WTC11 (cell line): ENCODE data around the gene SGSH. TPM values are rescaled to one million over a fixed set of nuclear protein-coding genes. Genes with fewer than 3 reads are reported as not detected.
"Not testable (repeated sequence)": the region's sequence is repeated elsewhere in the genome, so short reads cannot be mapped to it uniquely, and the experiment has no call there.

Experiments used
- ATAC-seq: fragments of 200-7000 bp; cut with Tn5 transposase; 2 replicates; pipeline ENCODE4 v1.10.0; 2021; ENCODE audit warnings: mild to moderate bottlenecking, moderate library complexity
- CTCF ChIA-PET: fragments of 300-600 bp; sonication (Branson Sonifier 250); formaldehyde crosslinking; loops from one replicate; lab custom pipeline; 2021; ENCODE audit warnings: antibody characterized with exemption; lab: Charles Lee
- POLR2A ChIA-PET: fragments of 350-600 bp; sonication (Branson Sonifier 250); formaldehyde crosslinking; loops from one replicate; lab custom pipeline; 2021; ENCODE audit warnings: antibody characterized with exemption; lab: Charles Lee
- DNase-seq: peaks from one replicate; pipeline ENCODE4 v3.0.0; 2021; ENCODE audit warnings: low spot score
- H3K27ac Mint-ChIP-seq: 2 replicates; pipeline ENCODE4 v1.8.0; 2021; ENCODE audit warnings: mixed read lengths
- H3K27me3 Mint-ChIP-seq: 2 replicates; pipeline ENCODE4 v1.8.0; 2021; ENCODE audit warnings: low read depth, mild to moderate bottlenecking, moderate library complexity, mixed read lengths
- H3K36me3 Mint-ChIP-seq: 2 replicates; pipeline ENCODE4 v1.8.0; 2021; ENCODE audit warnings: mixed read lengths
- H3K4me1 Mint-ChIP-seq: 2 replicates; pipeline ENCODE4 v1.8.0; 2022; ENCODE audit warnings: mixed read lengths
- H3K4me3 Mint-ChIP-seq: 2 replicates; pipeline ENCODE4 v1.8.0; 2021; ENCODE audit warnings: mild to moderate bottlenecking, moderate library complexity, mixed read lengths
- H3K9me3 Mint-ChIP-seq: 2 replicates; pipeline ENCODE4 v1.8.0; 2021; ENCODE audit warnings: mixed read lengths
- ATF1 ChIP-seq: sonication (generic); formaldehyde crosslinking; IDR thresholded peaks from 2 replicates; pipeline ENCODE4 v1.8.1; 2023; ENCODE audit warnings: mild to moderate bottlenecking, moderate library complexity, missing genetic modification reagents
- ETV6 ChIP-seq: sonication (generic); formaldehyde crosslinking; IDR thresholded peaks from 2 replicates; pipeline ENCODE4 v1.8.1; 2022; ENCODE audit warnings: mild to moderate bottlenecking, missing genetic modification reagents
- FOXP1 ChIP-seq: sonication (generic); formaldehyde crosslinking; IDR thresholded peaks from 2 replicates; pipeline ENCODE4 v1.8.0; 2022; ENCODE audit warnings: missing genetic modification reagents, mild to moderate bottlenecking, moderate library complexity, borderline replicate concordance
- SP1 ChIP-seq: sonication (generic); formaldehyde crosslinking; conservative IDR thresholded peaks from 2 replicates; pipeline ENCODE4 v1.8.1; 2022; ENCODE audit warnings: missing genetic modification reagents
- ZBTB21 ChIP-seq: sonication (generic); formaldehyde crosslinking; IDR thresholded peaks from 2 replicates; pipeline ENCODE4 v1.8.1; 2023; ENCODE audit warnings: mild to moderate bottlenecking, missing genetic modification reagents, borderline replicate concordance
- ZNF121 ChIP-seq: sonication (generic); formaldehyde crosslinking; IDR thresholded peaks from 2 replicates; pipeline ENCODE4 v1.8.0; 2023; ENCODE audit warnings: missing genetic modification reagents
- ZNF317 ChIP-seq: sonication (generic); formaldehyde crosslinking; IDR thresholded peaks from 2 replicates; pipeline ENCODE4 v1.8.1; 2023; ENCODE audit warnings: low read depth, mild to moderate bottlenecking, moderate library complexity, missing genetic modification reagents, borderline replicate concordance
- total RNA-seq: library from RNA; stranded (reverse); gene quantifications from 3 replicates; pipeline ENCODE4 v1.2.3, GENCODE V29; 2021
- TF ChIP-seq, protein P1 (sequence below): sonication (generic); formaldehyde crosslinking; IDR thresholded peaks from 2 replicates; pipeline ENCODE4 v1.8.0; 2023; ENCODE audit warnings: missing genetic modification reagents
- TF ChIP-seq, protein P2 (sequence below): fragments of 250-450 bp; sonication (Bioruptor Pico); conservative IDR thresholded peaks from 2 replicates; pipeline ENCODE4 v1.9.0; 2021; ENCODE audit warnings: mild to moderate bottlenecking
- TF ChIP-seq, protein P3 (sequence below): sonication (generic); formaldehyde crosslinking; IDR thresholded peaks from 2 replicates; pipeline ENCODE4 v1.8.0; 2023; ENCODE audit warnings: mild to moderate bottlenecking, missing genetic modification reagents
- TF ChIP-seq, protein P4 (sequence below): sonication (generic); formaldehyde crosslinking; IDR thresholded peaks from 2 replicates; pipeline ENCODE4 v1.8.0; 2022; ENCODE audit warnings: mild to moderate bottlenecking, missing genetic modification reagents

Gene SGSH
- total RNA-seq, 1 experiment from 2014 or later, result 27.7 TPM

DNA sequence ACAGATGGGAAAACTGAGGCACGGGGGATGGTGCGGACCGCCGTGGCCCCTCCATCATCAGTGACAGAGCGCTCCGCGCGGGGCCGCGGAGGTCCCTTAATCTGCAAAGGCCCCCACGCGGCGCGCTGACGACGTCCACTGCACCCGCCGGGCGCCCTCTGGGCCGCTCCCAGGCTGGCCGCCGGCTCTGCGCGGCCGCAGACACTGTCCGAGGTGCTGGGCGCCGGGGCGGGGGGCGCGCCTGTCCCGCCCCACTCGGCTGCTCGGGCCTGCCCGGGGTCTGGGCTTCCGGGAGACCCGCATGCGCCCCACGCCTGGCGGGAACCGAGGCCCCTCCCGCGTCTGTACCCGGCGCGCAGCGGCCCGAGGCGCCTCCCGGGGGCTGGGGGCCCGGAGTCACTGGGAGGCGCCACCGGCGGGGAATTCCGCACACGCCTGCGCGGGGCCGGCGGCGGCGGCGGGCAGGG lies 40.0 kb upstream of the SGSH start (continued):
- no peak for TF ChIP-seq ZNF317
- TF ChIP-seq FOXP1, result no peak
- TF ChIP-seq, protein P1, sequence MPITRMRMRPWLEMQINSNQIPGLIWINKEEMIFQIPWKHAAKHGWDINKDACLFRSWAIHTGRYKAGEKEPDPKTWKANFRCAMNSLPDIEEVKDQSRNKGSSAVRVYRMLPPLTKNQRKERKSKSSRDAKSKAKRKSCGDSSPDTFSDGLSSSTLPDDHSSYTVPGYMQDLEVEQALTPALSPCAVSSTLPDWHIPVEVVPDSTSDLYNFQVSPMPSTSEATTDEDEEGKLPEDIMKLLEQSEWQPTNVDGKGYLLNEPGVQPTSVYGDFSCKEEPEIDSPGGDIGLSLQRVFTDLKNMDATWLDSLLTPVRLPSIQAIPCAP, result no peak
- TF ChIP-seq, protein P2, sequence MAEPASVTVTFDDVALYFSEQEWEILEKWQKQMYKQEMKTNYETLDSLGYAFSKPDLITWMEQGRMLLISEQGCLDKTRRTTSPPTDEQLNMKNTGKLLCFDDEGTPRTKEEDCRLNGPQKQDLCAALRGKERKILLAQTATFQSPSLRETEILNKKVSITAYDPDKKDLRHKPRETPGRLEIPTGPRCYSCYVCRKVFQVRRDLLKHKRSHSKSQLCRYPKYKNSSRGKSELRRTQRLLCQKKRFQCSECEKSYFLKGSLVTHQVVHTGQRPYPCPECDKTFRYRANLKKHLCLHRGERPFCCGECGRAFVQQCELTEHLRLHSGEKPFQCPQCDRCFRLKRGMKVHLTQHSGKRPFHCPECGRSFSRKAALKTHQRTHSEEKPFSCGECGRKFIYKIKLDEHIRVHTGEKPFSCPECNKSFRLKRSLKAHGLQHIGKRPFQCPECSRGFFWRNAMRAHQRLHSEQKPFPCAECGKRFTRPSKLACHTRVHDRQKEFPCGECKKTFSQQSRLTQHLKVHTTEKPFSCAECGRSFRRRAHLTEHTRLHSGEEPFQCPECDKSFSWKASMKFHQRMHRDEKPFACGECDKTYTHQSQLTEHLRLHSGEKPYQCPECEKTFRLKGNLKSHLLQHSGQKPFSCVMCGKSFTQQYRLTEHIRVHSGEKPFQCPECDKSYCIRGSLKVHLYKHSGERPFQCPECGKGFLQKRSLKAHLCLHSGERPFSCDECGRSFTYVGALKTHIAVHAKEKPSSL, result no peak
- TF ChIP-seq ATF1 (CRISPR knock-in tag), result no peak
- no peak for TF ChIP-seq ETV6 (CRISPR knock-in tag)
- TF ChIP-seq, protein P3, sequence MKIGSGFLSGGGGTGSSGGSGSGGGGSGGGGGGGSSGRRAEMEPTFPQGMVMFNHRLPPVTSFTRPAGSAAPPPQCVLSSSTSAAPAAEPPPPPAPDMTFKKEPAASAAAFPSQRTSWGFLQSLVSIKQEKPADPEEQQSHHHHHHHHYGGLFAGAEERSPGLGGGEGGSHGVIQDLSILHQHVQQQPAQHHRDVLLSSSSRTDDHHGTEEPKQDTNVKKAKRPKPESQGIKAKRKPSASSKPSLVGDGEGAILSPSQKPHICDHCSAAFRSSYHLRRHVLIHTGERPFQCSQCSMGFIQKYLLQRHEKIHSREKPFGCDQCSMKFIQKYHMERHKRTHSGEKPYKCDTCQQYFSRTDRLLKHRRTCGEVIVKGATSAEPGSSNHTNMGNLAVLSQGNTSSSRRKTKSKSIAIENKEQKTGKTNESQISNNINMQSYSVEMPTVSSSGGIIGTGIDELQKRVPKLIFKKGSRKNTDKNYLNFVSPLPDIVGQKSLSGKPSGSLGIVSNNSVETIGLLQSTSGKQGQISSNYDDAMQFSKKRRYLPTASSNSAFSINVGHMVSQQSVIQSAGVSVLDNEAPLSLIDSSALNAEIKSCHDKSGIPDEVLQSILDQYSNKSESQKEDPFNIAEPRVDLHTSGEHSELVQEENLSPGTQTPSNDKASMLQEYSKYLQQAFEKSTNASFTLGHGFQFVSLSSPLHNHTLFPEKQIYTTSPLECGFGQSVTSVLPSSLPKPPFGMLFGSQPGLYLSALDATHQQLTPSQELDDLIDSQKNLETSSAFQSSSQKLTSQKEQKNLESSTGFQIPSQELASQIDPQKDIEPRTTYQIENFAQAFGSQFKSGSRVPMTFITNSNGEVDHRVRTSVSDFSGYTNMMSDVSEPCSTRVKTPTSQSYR, result no peak

DNA sequence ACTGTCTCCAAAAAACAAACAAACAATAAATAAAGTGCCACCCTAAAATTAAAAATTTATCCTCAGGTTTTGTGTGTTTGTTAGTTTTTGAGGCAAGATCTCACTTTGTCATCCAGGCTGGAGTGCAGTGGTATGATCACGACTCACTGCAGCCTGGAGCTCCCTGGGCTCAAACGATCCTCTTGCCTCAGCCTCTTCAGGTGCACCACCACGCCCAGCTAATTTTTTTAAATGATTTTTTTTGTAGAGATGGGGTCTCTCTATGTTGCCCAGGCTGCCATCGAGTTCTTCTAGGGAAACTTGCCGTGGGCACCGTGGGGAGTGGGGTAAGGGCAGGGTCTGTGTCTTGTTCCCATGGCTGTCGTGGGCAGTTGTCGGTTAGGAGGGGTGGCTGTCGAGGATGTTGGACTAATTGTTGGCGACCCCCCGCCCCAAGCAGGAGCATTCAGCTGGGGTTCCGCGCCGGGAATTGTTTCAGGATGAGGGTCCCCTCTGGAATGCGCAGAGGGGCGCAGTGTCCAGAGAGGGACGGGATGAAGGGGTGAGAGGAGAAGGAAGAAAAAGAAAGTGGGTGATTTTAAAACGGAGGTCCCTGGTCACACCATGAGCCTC lies 39.4 kb upstream of the SGSH start:
- Mint-ChIP-seq H3K4me1 (peaks cover 66% of the 10 kb centered on the region), H3K9me3 (no peaks in the 10 kb centered on the region), H3K27me3 (no peaks in the 10 kb centered on the region), H3K36me3 (peaks cover 3% of the 10 kb centered on the region), H3K27ac (peak overlapping the region; percentile 99), H3K4me3 (peak overlapping the region; percentile 88)
- peak; percentile 88 for TF ChIP-seq ZNF121
- TF ChIP-seq ZBTB21, result no peak
- ChIA-PET CTCF (interaction anchor here (1.6 kb wide), 1 partner anchor 177 kb away, joined by 3 read pairs; no protein-coding TSS in a partner anchor), POLR2A (no interaction called here)
- no peak for ATAC-seq
- DNase-seq, result no peak

DNA sequence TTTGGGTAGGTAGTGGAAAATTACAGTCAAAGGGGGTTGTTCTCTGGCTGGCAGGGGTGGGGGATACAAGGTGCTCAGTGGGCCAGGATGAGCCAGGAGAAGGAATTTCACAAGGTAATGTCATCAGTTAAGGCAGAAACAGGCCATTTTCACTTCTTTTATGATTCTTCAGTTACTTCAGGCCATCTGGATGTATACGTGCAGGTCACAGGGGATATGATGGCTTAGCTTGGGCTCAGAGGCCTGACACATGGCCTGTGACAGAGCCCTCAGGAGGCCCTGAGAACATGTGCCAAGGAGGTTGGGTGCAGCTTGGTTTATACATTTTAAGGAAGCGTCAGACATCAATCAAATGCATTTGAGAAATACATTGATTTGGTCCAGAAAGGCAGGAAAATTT lies 38.2 kb upstream of the SGSH start:
- ATAC-seq, DNase-seq, H3K27me3 Mint-ChIP-seq, H3K9me3 Mint-ChIP-seq, POLR2A ChIA-PET, H3K36me3 Mint-ChIP-seq: not testable (repeated sequence)
- Mint-ChIP-seq H3K4me1 (peaks cover 54% of the 10 kb centered on the region), H3K27ac (peak overlapping the region; percentile 91), H3K4me3 (peak overlapping the region; percentile 33)
- CTCF ChIA-PET, result interaction anchor here (1.6 kb wide), 1 partner anchor 175 kb away, joined by 3 read pairs; no protein-coding TSS in a partner anchor

DNA sequence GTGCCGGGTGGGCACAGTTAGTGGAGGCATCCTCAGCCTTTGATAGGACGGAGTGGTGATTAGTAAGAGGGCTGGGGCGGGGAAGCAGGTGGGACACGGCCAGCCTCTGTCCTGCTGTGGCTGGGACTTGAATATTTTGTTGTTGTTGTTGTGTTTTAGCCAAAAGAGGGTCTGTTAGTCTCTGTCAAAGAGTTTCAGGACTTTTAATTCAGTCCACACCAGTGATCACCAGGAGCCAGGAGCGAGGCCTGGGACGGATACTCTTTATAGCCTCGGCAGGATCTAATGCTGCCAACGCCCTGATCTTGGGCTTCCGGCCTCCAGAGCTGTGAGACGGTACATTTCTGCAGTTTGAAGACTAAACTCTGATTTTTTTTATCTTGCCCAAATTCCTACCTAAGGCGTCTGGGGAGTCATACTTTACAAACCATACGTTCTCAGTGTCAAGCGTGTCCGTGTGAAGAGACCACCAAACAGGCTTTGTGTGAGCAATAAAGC lies 37.6 kb upstream of the SGSH start:
- TF ChIP-seq, protein P4, sequence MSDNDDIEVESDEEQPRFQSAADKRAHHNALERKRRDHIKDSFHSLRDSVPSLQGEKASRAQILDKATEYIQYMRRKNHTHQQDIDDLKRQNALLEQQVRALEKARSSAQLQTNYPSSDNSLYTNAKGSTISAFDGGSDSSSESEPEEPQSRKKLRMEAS (CRISPR knock-in tag), result no peak
- TF ChIP-seq SP1 (CRISPR knock-in tag), result 0 out of 2 replicates have a peak, but pooled peaks have one; percentile 24
- peak; percentile 3 for ATAC-seq
- DNase-seq, result peak; percentile 33
- Mint-ChIP-seq H3K4me1 (peaks cover 49% of the 10 kb centered on the region), H3K4me3 (peak overlapping the region; percentile 33; the same call in 1 of the 2 replicates), H3K27me3 (no peaks in the 10 kb centered on the region), H3K27ac (peak overlapping the region; percentile 91), H3K9me3 (no peaks in the 10 kb centered on the region), H3K36me3 (no peaks in the 10 kb centered on the region)
- ChIA-PET POLR2A (no interaction called here), CTCF (interaction anchor here (1.6 kb wide), 1 partner anchor 175 kb away, joined by 3 read pairs; no protein-coding TSS in a partner anchor)
